Endothelial cell of umbilical vein (primary cell): Measurements from ENCODE around the gene ADAMTS12. TPM values are rescaled to one million over a fixed set of nuclear protein-coding genes. Genes with fewer than 3 reads are reported as not detected.

Experiments used
- BruUV-seq: library from RNA; stranded (reverse); fragments of 400-500 nt; replicated peaks from 2 replicates; lab custom pipeline; 2021; lab: Mats Ljungman, UMichigan
- CTCF ChIA-PET: fragments of 300-600, 350-600 bp; sonication (Branson Sonifier 250); formaldehyde crosslinking; loops from one replicate; lab custom pipeline; 2021; ENCODE audit warnings: antibody characterized with exemption, inconsistent platforms; lab: Charles Lee
- POLR2A ChIA-PET: fragments of 300-600, 350-600 bp; sonication (Branson Sonifier 250); formaldehyde crosslinking; loops from one replicate; lab custom pipeline; 2021; ENCODE audit warnings: antibody characterized with exemption, inconsistent platforms; lab: Charles Lee
- DNase-seq: peaks from one replicate; pipeline ENCODE4 v3.0.0-alpha.2; 2011; ENCODE audit warnings: low read depth, low spot score
- FAIRE-seq: peaks from 2 replicates; lab custom pipeline; 2011; peaks lifted over from hg19 to GRCh38; lab: Jason Lieb, UNC
- H2AFZ ChIP-seq: 2 replicates; pipeline ENCODE4 v1.6.0; 2012; ENCODE audit warnings: low read depth, low read length, control low read depth, inconsistent platforms
- H3K27ac ChIP-seq: 2 replicates; pipeline ENCODE4 v1.5.1; 2011; ENCODE audit warnings: low read depth, mild to moderate bottlenecking, control low read depth, low read length, moderate library complexity; ENCODE audit not compliant: insufficient read depth
- H3K27me3 ChIP-seq, 2 experiments: 2 replicates each; pipeline versions ENCODE4 v1.6.0 to v1.6.1; 2011; ENCODE audit warnings: low read length in 2 of 2, mixed read lengths in 1 of 2; ENCODE audit not compliant: control insufficient read depth in 2 of 2, insufficient read depth in 2 of 2
- H3K36me3 ChIP-seq, 2 experiments: 2 replicates in 1 of 2; 3 replicates in 1 of 2; pipeline ENCODE4 v1.5.1; 2011; ENCODE audit warnings: low read length in 2 of 2, mild to moderate bottlenecking in 1 of 2, moderate library complexity in 1 of 2; ENCODE audit not compliant: control insufficient read depth in 2 of 2, insufficient read depth in 2 of 2; ENCODE audit errors: extremely low read depth in 1 of 2
- H3K4me1 ChIP-seq: 3 replicates; pipeline ENCODE4 v1.5.1; 2011; ENCODE audit warnings: mild to moderate bottlenecking, low read length; ENCODE audit not compliant: control insufficient read depth, insufficient read depth; ENCODE audit errors: extremely low read depth
- H3K4me2 ChIP-seq: 2 replicates; pipeline ENCODE4 v1.6.1; 2011; ENCODE audit warnings: low read length, control low read depth, mixed read lengths; ENCODE audit not compliant: insufficient read depth
- H3K4me3 ChIP-seq, 3 experiments: fragments of 200-600 bp in 1 of 3; sonication (generic), shearing (Covaris generic) in 1 of 3; replicated peaks in 1 of 3; 2 replicates each; pipeline ENCODE4 v1.5.1; 2011 to 2016; ENCODE audit warnings: control low read depth in 3 of 3, low read length in 3 of 3, mild to moderate bottlenecking in 2 of 3, inconsistent platforms in 1 of 3, low read depth in 1 of 3, moderate library complexity in 1 of 3; ENCODE audit not compliant: insufficient read depth in 1 of 3
- H3K79me2 ChIP-seq: 2 replicates; pipeline ENCODE4 v1.6.0; 2012; ENCODE audit warnings: low read length, inconsistent platforms; ENCODE audit not compliant: control insufficient read depth, insufficient read depth
- H3K9ac ChIP-seq: replicated peaks from 2 replicates; pipeline ENCODE3; 2011; ENCODE audit warnings: low read length, control low read depth; ENCODE audit not compliant: insufficient read depth; ENCODE audit errors: extremely low read depth
- H3K9me1 ChIP-seq: replicated peaks from 3 replicates; pipeline ENCODE4 v1.6.0; 2011; ENCODE audit warnings: mild to moderate bottlenecking, low read length; ENCODE audit not compliant: control insufficient read depth, insufficient read depth; ENCODE audit errors: extremely low read depth
- H3K9me3 ChIP-seq: replicated peaks from 2 replicates; pipeline ENCODE4 v1.5.1; 2012; ENCODE audit warnings: low read length, inconsistent platforms; ENCODE audit not compliant: control insufficient read depth, insufficient read depth
- H4K20me1 ChIP-seq: replicated peaks from 2 replicates; pipeline ENCODE3; 2011; ENCODE audit warnings: mild to moderate bottlenecking, low read length; ENCODE audit not compliant: control insufficient read depth, insufficient read depth; ENCODE audit errors: extremely low read depth
- FOS ChIP-seq: IDR thresholded peaks from 2 replicates; pipeline ENCODE4 v1.6.1; 2011; ENCODE audit warnings: mild to moderate bottlenecking, low read length, moderate library complexity, borderline replicate concordance; ENCODE audit not compliant: insufficient read depth
- JUN ChIP-seq: IDR thresholded peaks from 2 replicates; pipeline ENCODE4 v1.6.1; 2011; ENCODE audit warnings: borderline replicate concordance, low read depth; ENCODE audit not compliant: insufficient read length, insufficient read depth
- MYC ChIP-seq: IDR thresholded peaks from one replicate; pipeline ENCODE4 v1.6.1; 2011; ENCODE audit warnings: mild to moderate bottlenecking, low read depth, low read length
- dilution Hi-C: fragments of 300-500 bp; cut with MboI; formaldehyde crosslinking; loops from one replicate; pipeline ENCODE4 v1.15.0; 2019; ENCODE audit warnings: low sequenced_read_pairs; ENCODE audit not compliant: extremely low pct_ligation_motif_present
- intact Hi-C: fragments of 100-400 bp; cut with micrococcal nuclease; formaldehyde crosslinking; loops from one replicate; pipeline ENCODE4 v1.10.0; 2022
- polyA plus RNA-seq, 4 experiments: library from polyadenylated mRNA; depleted of rRNA in 3 of 4; stranded (reverse) in 3 of 4; unstranded in 1 of 4; fragments of >200 nt; gene quantifications; 2 replicates each; pipeline versions ENCODE4 v1.2.1 to v1.2.3, GENCODE V29; 2011 to 2012; ENCODE audit warnings: missing spikeins in 1 of 4
- total RNA-seq: library from RNA; stranded (reverse); gene quantifications from 2 replicates; pipeline ENCODE4 v1.2.3, GENCODE V29; 2021
- TF ChIP-seq, protein P1 (sequence below), 2 donors: IDR thresholded peaks; 1 replicate in 1 of 2; 2 replicates in 1 of 2; pipeline ENCODE4 v1.5.1; 2011; ENCODE audit warnings: low read length in 2 of 2, mild to moderate bottlenecking in 2 of 2, moderate library complexity in 2 of 2, control low read depth in 1 of 2, inconsistent platforms in 1 of 2, low read depth in 1 of 2; ENCODE audit not compliant: insufficient read depth in 1 of 2; ENCODE audit errors: extremely low read depth in 1 of 2

ADAMTS12 gene
- total and polyA plus RNA-seq, 2 donors (not counting 3 experiments of a cell fraction or from before 2014, with no cell fraction given): 0.88 TPM; not detected in 1

DNA sequence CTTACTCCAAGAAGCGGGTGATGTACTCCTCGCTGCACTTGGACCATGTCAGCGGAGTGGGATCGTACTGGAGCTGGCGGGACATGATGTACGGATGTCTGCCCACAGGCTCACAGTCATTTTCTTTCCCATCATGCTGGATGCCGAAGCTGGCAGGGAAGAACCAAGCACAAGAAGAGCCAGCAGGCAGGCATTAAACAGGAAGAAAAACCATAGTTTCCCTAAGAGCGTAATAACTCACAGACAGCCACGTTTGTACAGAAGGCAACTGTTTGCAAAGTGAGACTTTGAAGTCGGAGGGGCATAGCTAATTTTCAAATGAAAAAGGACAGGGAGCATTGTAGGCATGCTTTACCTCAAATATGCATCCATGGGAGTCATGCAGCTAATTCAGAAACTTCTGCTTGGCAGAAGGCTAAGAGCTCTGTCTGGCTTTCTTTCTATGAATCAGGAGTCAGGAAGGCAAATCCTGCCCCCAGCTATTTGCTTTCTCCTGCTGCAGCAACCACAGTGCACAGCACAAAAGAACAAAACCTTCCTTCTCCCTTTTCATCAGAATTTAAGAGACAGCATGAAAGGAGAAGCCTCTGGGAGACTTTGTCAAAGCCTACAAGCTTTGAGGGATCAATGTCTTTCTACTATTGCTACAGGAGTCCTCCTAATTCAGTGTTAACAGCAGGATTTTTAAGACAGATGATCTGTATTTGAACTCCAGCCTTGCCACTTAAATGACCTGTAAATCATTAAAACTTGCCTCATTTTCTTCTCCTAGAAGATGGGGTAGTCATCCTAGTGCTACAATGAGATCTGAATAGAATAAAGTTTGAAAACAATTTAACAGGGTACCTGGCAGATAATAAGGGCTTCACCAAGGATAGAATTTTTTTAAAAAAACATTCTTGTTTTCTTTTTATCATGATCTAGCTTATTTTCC, 242.0 kb downstream of the ADAMTS12 start:
- no peak overlapping the region for H3K9ac ChIP-seq
- FAIRE-seq (no peak), DNase-seq (no peak)
- H3K79me2 ChIP-seq: no peaks in the 10 kb centered on the region
- TF ChIP-seq, protein P1, sequence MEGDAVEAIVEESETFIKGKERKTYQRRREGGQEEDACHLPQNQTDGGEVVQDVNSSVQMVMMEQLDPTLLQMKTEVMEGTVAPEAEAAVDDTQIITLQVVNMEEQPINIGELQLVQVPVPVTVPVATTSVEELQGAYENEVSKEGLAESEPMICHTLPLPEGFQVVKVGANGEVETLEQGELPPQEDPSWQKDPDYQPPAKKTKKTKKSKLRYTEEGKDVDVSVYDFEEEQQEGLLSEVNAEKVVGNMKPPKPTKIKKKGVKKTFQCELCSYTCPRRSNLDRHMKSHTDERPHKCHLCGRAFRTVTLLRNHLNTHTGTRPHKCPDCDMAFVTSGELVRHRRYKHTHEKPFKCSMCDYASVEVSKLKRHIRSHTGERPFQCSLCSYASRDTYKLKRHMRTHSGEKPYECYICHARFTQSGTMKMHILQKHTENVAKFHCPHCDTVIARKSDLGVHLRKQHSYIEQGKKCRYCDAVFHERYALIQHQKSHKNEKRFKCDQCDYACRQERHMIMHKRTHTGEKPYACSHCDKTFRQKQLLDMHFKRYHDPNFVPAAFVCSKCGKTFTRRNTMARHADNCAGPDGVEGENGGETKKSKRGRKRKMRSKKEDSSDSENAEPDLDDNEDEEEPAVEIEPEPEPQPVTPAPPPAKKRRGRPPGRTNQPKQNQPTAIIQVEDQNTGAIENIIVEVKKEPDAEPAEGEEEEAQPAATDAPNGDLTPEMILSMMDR (IDR thresholded peaks at IDR 0.05; ENCODE audit: extremely low read depth in 1 of 2, insufficient read depth in 1 of 2, low read depth in 1 of 2, low read length in 2 of 2): no peak
- no peak for TF ChIP-seq JUN
- TF ChIP-seq FOS: no peak
- no peak for TF ChIP-seq MYC
- no peak overlapping the region for H3K27ac ChIP-seq
- intact Hi-C loops (no loop called here), dilution Hi-C loops (no loop called here)
- H3K36me3 ChIP-seq: no peaks in the 10 kb centered on the region
- H4K20me1 ChIP-seq: no peaks in the 10 kb centered on the region
- no peak overlapping the region for H2AFZ ChIP-seq
- H3K4me1 ChIP-seq: no peaks in the 10 kb centered on the region
- ChIA-PET CTCF (interaction anchor here (1.9 kb wide), 1 partner anchor 285 kb away, joined by 5 read pairs; no protein-coding TSS in a partner anchor), POLR2A (no interaction called here)
- H3K9me1 ChIP-seq: no peaks in the 10 kb centered on the region
- H3K27me3 ChIP-seq: no peaks in the 10 kb centered on the region
- no peak overlapping the region for H3K4me2 ChIP-seq
- H3K9me3 ChIP-seq: no peaks in the 10 kb centered on the region
- no TSS peak for BruUV-seq
- no peak overlapping the region for H3K4me3 ChIP-seq
